Measurements from ENCODE around the gene C10orf143.
"Not testable (repeated sequence)": the region's sequence is repeated elsewhere in the genome, so short reads cannot be mapped to it uniquely, and the experiment has no call there.

The C10orf143 gene

DNA sequence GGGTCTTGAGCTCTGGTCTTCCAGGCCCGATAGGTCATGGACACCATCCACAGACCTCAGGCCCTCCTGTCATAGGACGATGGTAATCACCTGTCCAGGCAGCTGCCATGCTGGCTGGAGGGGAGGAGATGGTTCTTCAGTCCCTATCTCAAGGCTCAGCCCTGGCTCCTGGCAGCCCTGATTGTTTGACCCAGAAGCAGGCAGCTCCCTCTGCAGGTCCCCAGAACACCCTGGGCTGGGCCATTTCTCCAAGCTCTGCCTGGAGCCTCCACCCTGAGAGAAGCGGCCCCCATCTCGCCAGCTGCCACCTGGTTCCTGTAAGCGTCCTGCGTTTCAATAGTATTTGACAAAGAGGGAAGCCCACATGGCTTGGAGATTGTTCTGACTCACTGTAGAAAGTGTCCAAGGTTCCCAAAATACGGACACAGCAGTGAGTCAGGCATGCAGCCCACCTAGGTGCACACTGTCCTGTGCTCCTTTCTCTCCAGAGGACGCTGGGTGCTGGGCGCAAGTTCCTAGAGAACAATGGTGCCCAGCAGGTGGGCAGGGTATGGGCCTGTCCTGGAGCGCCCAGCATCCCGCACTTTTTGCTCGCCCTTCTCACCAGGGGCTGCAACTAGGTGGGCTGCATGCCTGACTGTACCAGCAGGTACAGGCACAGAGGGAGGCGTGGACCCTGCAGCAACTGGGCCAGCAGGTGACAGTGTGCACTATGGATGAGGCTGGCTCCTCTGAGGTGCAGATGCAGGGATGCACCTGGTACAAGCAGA lies 74.1 kb downstream of the C10orf143 start:
- Histone ChIP-seq H3K4me1 (ENCODE audit: control insufficient read depth, insufficient read depth, low read length) (no peaks in the 10 kb centered on the region), H3K27me3 (ENCODE audit: control insufficient read depth, insufficient read depth, low read length) (no peaks in the 10 kb centered on the region), H3K9ac (ENCODE audit: low read length) (no peak overlapping the region), H3K36me3 (ENCODE audit: control insufficient read depth, insufficient read depth, low read length) (no peaks in the 10 kb centered on the region), H3K9me3 (ENCODE audit: control insufficient read depth, insufficient read depth, low read depth, low read length) (no peaks in the 10 kb centered on the region), H3K4me3 (ENCODE audit: low read depth, low read length) (no peak overlapping the region), H3K27ac (ENCODE audit: low read depth, low read length) (no peak overlapping the region)

DNA sequence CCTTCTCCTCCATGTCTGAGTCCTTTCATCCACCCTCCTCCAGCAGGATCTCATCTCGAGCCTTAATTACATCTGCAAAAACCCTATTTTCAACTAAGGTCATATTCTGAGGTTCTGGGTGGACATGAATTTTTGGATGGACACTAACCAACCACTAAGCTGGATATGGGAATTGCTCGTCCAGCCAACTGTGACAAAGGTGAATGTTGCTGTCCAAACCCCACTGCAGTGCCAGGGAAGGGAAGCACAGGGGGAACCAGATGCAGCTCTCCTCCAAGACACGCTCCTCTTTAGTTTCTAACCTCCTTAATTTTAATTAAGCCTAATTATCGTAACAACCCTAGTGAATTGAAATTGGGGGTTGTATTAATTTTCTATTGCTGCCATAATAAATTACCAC lies 81.4 kb downstream of the C10orf143 start:
- H3K4me3 ChIP-seq (ENCODE audit: low read depth, low read length): no peak overlapping the region
- H3K9me3 ChIP-seq (ENCODE audit: control insufficient read depth, insufficient read depth, low read depth, low read length): no peaks in the 10 kb centered on the region
- no peaks in the 10 kb centered on the region for H3K36me3 ChIP-seq (ENCODE audit: control insufficient read depth, insufficient read depth, low read length)
- H3K27ac ChIP-seq (ENCODE audit: low read depth, low read length): no peak overlapping the region
- no peak overlapping the region for H3K9ac ChIP-seq (ENCODE audit: low read length)
- no peaks in the 10 kb centered on the region for H3K27me3 ChIP-seq (ENCODE audit: control insufficient read depth, insufficient read depth, low read length)
- no peaks in the 10 kb centered on the region; the same call in 1 of the 2 replicates for H3K4me1 ChIP-seq (ENCODE audit: control insufficient read depth, insufficient read depth, low read length)

DNA sequence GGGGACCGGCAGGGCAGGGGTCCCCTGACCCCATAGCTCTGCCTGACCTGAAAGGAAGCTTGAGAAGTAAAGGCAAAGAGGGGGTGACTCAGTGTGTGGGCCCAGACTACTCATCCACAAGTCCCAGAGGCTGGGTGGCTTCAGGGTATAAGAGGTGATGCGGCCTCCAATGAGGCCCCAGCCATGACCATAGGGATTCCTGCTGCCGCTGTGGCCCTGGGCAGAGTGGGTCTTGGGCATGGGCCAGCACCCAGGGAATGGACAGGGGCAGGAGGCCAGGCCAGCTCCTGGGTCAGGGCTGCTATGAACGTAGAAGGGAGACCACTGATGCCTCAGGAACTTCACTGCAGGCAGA lies 82.2 kb downstream of the C10orf143 start:
- H3K9me3 ChIP-seq (ENCODE audit: control insufficient read depth, insufficient read depth, low read depth, low read length): no peaks in the 10 kb centered on the region

GRCh38 chr10:130027716-130028464 lies 82.7 kb downstream of the C10orf143 start:
- Histone ChIP-seq H3K4me1 (ENCODE audit: control insufficient read depth, insufficient read depth, low read length) (no peaks in the 10 kb centered on the region; the same call in 1 of the 2 replicates), H3K36me3 (ENCODE audit: control insufficient read depth, insufficient read depth, low read length) (no peaks in the 10 kb centered on the region), H3K27me3 (ENCODE audit: control insufficient read depth, insufficient read depth, low read length) (no peaks in the 10 kb centered on the region), H3K9me3 (ENCODE audit: control insufficient read depth, insufficient read depth, low read depth, low read length) (no peaks in the 10 kb centered on the region), H3K4me3 (ENCODE audit: low read depth, low read length) (no peak overlapping the region), H3K9ac (ENCODE audit: low read length) (no peak overlapping the region), H3K27ac (ENCODE audit: low read depth, low read length) (no peak overlapping the region)

More for the DNA sequence above, 82.2 kb downstream of the C10orf143 start:
- no peaks in the 10 kb centered on the region; the same call in 1 of the 2 replicates for H3K4me1 ChIP-seq (ENCODE audit: control insufficient read depth, insufficient read depth, low read length)
- H3K36me3 ChIP-seq (ENCODE audit: control insufficient read depth, insufficient read depth, low read length): no peaks in the 10 kb centered on the region
- H3K27me3 ChIP-seq (ENCODE audit: control insufficient read depth, insufficient read depth, low read length): no peaks in the 10 kb centered on the region
- no peak overlapping the region for H3K4me3 ChIP-seq (ENCODE audit: low read depth, low read length)
- no peak overlapping the region for H3K27ac ChIP-seq (ENCODE audit: low read depth, low read length)
- H3K9ac ChIP-seq (ENCODE audit: low read length): no peak overlapping the region

DNA sequence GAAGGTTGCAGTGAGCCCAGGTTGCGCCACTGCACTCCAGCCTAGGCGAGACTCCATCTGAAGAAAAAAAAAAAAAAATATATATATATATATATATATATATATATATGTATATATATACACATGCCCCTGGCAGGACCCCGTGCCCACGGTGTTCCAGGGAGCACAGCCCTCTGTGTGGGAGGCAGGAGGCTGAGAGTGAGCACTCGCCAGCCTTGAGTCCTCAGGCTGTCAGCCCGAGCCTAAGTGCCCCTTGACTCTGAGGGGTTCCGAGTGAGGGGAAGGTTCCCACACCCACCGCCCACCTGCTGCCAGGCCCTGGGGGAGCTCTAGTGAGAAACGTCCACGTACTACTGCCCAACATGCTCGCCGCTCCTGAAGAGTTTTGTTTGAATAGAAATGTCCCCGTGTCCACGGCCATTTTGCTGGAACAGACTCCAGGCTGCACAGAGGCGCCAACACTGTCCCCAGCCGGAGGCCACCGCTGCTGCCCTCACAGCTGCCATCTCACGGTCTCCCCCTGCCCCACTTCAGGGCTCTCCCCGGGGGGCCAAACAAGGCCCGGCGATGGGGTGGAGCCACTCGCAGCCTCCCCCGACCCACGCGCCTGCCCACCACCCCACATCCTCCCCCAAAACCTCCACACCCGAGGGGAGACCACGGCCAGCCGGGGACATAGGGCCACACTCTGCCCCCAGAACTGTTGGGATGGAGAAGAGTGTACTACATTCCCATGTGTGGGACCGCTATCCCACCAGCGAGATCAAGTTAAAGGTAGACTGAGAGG lies 83.8 kb downstream of the C10orf143 start:
- Histone ChIP-seq H3K36me3 (ENCODE audit: control insufficient read depth, insufficient read depth, low read length) (no peaks in the 10 kb centered on the region), H3K27ac (ENCODE audit: low read depth, low read length) (no peak overlapping the region)

DNA sequence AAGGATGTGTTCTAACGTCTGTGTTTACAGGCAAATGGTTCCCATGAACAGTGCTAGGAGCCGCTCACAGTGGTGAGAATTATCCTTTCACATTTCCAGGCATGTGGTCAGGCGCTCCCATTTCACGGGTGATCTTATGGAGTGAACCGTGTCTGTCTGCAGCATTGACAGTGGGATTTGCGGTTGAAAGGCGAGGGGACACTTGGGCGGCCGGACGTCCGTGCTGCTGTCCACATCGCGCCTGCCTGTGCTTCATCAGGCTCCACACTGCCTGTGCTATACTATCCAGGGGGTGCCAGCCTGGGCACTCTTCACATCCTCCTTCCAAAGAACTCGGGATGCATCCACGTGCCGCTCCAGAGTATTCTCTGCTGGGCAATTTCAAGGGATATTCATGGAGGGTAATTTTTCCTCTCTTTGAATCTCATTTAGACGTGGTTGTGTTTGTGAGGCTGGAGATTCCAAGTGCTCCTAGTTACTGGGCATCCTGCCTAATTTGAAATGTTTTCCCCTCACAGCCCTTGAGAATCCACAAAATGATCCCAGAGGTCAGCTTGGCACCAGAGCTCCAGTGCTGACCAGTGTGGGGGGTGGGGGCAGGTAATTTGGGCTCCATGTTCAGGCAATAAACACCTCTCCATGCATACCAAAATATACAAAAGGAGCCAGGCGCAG lies 84.7 kb downstream of the C10orf143 start:
- no peaks in the 10 kb centered on the region; the same call in 1 of the 2 replicates for H3K4me1 ChIP-seq (ENCODE audit: control insufficient read depth, insufficient read depth, low read length)
- no peaks in the 10 kb centered on the region for H3K9me3 ChIP-seq (ENCODE audit: control insufficient read depth, insufficient read depth, low read depth, low read length)
- no peak overlapping the region for H3K27ac ChIP-seq (ENCODE audit: low read depth, low read length)
- no peaks in the 10 kb centered on the region for H3K36me3 ChIP-seq (ENCODE audit: control insufficient read depth, insufficient read depth, low read length)
- H3K27me3 ChIP-seq (ENCODE audit: control insufficient read depth, insufficient read depth, low read length): no peaks in the 10 kb centered on the region
- H3K9ac ChIP-seq (ENCODE audit: low read length): no peak overlapping the region
- no peak overlapping the region for H3K4me3 ChIP-seq (ENCODE audit: low read depth, low read length)

More for the DNA sequence above, 83.8 kb downstream of the C10orf143 start:
- Histone ChIP-seq H3K9ac (ENCODE audit: low read length) (no peak overlapping the region), H3K27me3 (ENCODE audit: control insufficient read depth, insufficient read depth, low read length) (no peaks in the 10 kb centered on the region), H3K9me3 (ENCODE audit: control insufficient read depth, insufficient read depth, low read depth, low read length) (no peaks in the 10 kb centered on the region), H3K4me1 (ENCODE audit: control insufficient read depth, insufficient read depth, low read length) (no peaks in the 10 kb centered on the region; the same call in 1 of the 2 replicates), H3K4me3 (ENCODE audit: low read depth, low read length) (no peak overlapping the region)

- H3K27ac ChIP-seq (ENCODE audit: low read depth, low read length): no peak overlapping the region
- no peaks in the 10 kb centered on the region for H3K9me3 ChIP-seq (ENCODE audit: control insufficient read depth, insufficient read depth, low read depth, low read length)
- no peaks in the 10 kb centered on the region for H3K27me3 ChIP-seq (ENCODE audit: control insufficient read depth, insufficient read depth, low read length)
- no peak overlapping the region for H3K4me3 ChIP-seq (ENCODE audit: low read depth, low read length)
- H3K4me1 ChIP-seq (ENCODE audit: control insufficient read depth, insufficient read depth, low read length): no peaks in the 10 kb centered on the region; the same call in 1 of the 2 replicates
- H3K9ac ChIP-seq (ENCODE audit: low read length): no peak overlapping the region
- no peaks in the 10 kb centered on the region for H3K36me3 ChIP-seq (ENCODE audit: control insufficient read depth, insufficient read depth, low read length)
Observed at GRCh38 chr10:130025326-130025725, 85.3 kb downstream of the C10orf143 start.

GRCh38 chr10:130024779-130025325 lies 85.8 kb downstream of the C10orf143 start:
- H3K27me3 ChIP-seq (ENCODE audit: control insufficient read depth, insufficient read depth, low read length): no peaks in the 10 kb centered on the region
- H3K36me3 ChIP-seq (ENCODE audit: control insufficient read depth, insufficient read depth, low read length): no peaks in the 10 kb centered on the region
- no peaks in the 10 kb centered on the region for H3K9me3 ChIP-seq (ENCODE audit: control insufficient read depth, insufficient read depth, low read depth, low read length)
- H3K4me3 ChIP-seq (ENCODE audit: low read depth, low read length): no peak overlapping the region
- no peak overlapping the region for H3K27ac ChIP-seq (ENCODE audit: low read depth, low read length)
- H3K9ac ChIP-seq (ENCODE audit: low read length): no peak overlapping the region
- no peaks in the 10 kb centered on the region; the same call in 1 of the 2 replicates for H3K4me1 ChIP-seq (ENCODE audit: control insufficient read depth, insufficient read depth, low read length)

GRCh38 chr10:130024326-130024725 lies 86.3 kb downstream of the C10orf143 start:
- not testable (repeated sequence) for H3K27ac ChIP-seq (ENCODE audit: low read depth, low read length); H3K9ac ChIP-seq (ENCODE audit: low read length); H3K9me3 ChIP-seq (ENCODE audit: control insufficient read depth, insufficient read depth, low read depth, low read length); H3K27me3 ChIP-seq (ENCODE audit: control insufficient read depth, insufficient read depth, low read length); H3K36me3 ChIP-seq (ENCODE audit: control insufficient read depth, insufficient read depth, low read length); H3K4me1 ChIP-seq (ENCODE audit: control insufficient read depth, insufficient read depth, low read length); H3K4me3 ChIP-seq (ENCODE audit: low read depth, low read length)

DNA sequence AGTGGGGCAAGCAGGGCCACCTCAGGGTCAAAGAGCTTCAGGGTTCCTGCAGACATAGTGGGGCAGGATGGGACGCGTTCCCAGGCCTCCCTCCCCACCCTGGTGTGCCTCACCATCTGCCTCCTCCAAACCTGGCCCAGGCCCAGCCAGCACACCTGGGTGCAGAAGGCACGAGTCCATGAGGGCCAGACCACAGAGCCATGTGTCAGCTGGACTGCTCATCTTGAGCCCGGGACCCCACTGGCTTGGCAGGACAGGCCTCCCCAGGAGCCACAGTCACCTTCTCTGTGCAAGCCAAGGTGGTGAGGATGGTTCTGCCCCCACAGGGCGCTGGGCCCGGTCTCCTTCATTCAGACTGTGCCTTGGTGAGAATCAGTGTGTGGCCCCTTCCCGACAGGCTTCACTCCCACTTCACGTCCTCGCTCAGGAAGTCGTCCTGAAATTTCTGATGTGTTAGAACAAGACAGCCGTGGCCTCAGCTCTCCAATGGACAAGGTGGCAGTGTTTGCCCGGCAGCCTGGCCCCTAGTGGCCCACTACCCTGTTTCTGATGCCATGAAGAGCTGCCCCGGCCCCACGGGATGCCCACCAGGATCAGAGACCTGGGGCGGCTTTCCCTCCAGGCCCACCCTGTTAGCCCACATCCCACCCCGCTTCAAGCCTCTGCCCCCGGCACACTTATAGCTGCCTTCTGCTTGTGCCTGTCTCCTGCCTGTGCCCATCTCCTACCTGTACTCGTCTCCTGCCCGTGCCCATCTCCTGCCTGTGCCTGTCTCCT lies 87.0 kb downstream of the C10orf143 start:
- no peaks in the 10 kb centered on the region for H3K27me3 ChIP-seq (ENCODE audit: control insufficient read depth, insufficient read depth, low read length)
- no peak overlapping the region for H3K9ac ChIP-seq (ENCODE audit: low read length)
- no peak overlapping the region for H3K27ac ChIP-seq (ENCODE audit: low read depth, low read length)

More for the DNA sequence above, 87.0 kb downstream of the C10orf143 start:
- H3K9me3 ChIP-seq (ENCODE audit: control insufficient read depth, insufficient read depth, low read depth, low read length): no peaks in the 10 kb centered on the region
- H3K36me3 ChIP-seq (ENCODE audit: control insufficient read depth, insufficient read depth, low read length): no peaks in the 10 kb centered on the region
- no peaks in the 10 kb centered on the region; the same call in 1 of the 2 replicates for H3K4me1 ChIP-seq (ENCODE audit: control insufficient read depth, insufficient read depth, low read length)
- no peak overlapping the region for H3K4me3 ChIP-seq (ENCODE audit: low read depth, low read length)
